IMR-90 (cell line): ENCODE data around the gene KIF25. TPM values are rescaled to one million over a fixed set of nuclear protein-coding genes. Genes with fewer than 3 reads are reported as not detected.

Experiments
- ATAC-seq: fragments of 200-7000 bp; cut with Tn5 transposase; 2 replicates; pipeline ENCODE4 v1.9.1; 2020; ENCODE audit warnings: low read depth, mild to moderate bottlenecking, moderate library complexity
- BruUV-seq: library from RNA; stranded (reverse); fragments of 400-500 nt; replicated peaks from 2 replicates; lab custom pipeline; 2021; lab: Mats Ljungman, UMichigan
- CTCF ChIA-PET: fragments of 300-600 bp; formaldehyde crosslinking; extraction: SDS; loops from one replicate; lab custom pipeline; 2021; ENCODE audit warnings: antibody characterized with exemption; lab: Yijun Ruan, JAX
- POLR2A ChIA-PET: fragments of 300-600 bp; sonication (Branson Sonifier 250); formaldehyde crosslinking; loops from one replicate; lab custom pipeline; 2022; ENCODE audit warnings: antibody characterized with exemption; ENCODE audit not compliant: unreplicated experiment; lab: Charles Lee
- DNase-seq: peaks from one replicate; pipeline ENCODE4 v3.0.0; 2013
- H2AFZ ChIP-seq: replicated peaks from 2 replicates; pipeline ENCODE3; 2013; ENCODE audit warnings: low read length, mild to moderate bottlenecking; ENCODE audit not compliant: poor library complexity
- H2AK5ac ChIP-seq: 2 replicates; pipeline ENCODE4 v1.6.1; 2013; ENCODE audit warnings: low read depth, low read length, inconsistent platforms
- H2AK9ac ChIP-seq: replicated peaks from 2 replicates; pipeline ENCODE3; 2013; ENCODE audit warnings: mild to moderate bottlenecking, low read depth, low read length, moderate library complexity; ENCODE audit not compliant: poor library complexity
- H2BK120ac ChIP-seq: 2 replicates; pipeline ENCODE4 v1.6.1; 2013; ENCODE audit warnings: low read depth, low read length, inconsistent platforms
- H2BK15ac ChIP-seq: 3 replicates; pipeline ENCODE4 v1.6.1; 2013; ENCODE audit warnings: low read depth, low read length, inconsistent platforms
- H2BK20ac ChIP-seq: 2 replicates; pipeline ENCODE4 v1.6.1; 2013; ENCODE audit warnings: low read depth, mild to moderate bottlenecking, inconsistent platforms, low read length, moderate library complexity
- H2BK5ac ChIP-seq: 2 replicates; pipeline ENCODE4 v1.6.1; 2013; ENCODE audit warnings: mild to moderate bottlenecking, low read depth, low read length, inconsistent platforms; ENCODE audit not compliant: poor library complexity, severe bottlenecking
- H3K14ac ChIP-seq: replicated peaks from 2 replicates; pipeline ENCODE4 v1.6.1; 2013; ENCODE audit warnings: low read depth, low read length, inconsistent platforms
- H3K18ac ChIP-seq: 2 replicates; pipeline ENCODE4 v1.6.1; 2013; ENCODE audit warnings: low read depth, low read length, control low read depth
- H3K23ac ChIP-seq: 2 replicates; pipeline ENCODE4 v1.6.1; 2013; ENCODE audit warnings: low read depth, low read length, inconsistent platforms
- H3K27ac ChIP-seq: 2 replicates; pipeline ENCODE4 v1.5.1; 2013; ENCODE audit warnings: mild to moderate bottlenecking, control low read depth, low read length; ENCODE audit not compliant: insufficient read depth
- H3K27me3 ChIP-seq: 2 replicates; pipeline ENCODE4 v1.6.1; 2013; ENCODE audit warnings: low read length; ENCODE audit not compliant: control insufficient read depth, insufficient read depth
- H3K36me3 ChIP-seq: 2 replicates; pipeline ENCODE4 v1.6.1; 2013; ENCODE audit warnings: low read length, mixed read lengths; ENCODE audit not compliant: control insufficient read depth, insufficient read depth
- H3K4ac ChIP-seq: 2 replicates; pipeline ENCODE4 v1.6.1; 2013; ENCODE audit warnings: low read depth, low read length, inconsistent platforms
- H3K4me1 ChIP-seq: 2 replicates; pipeline ENCODE4 v1.6.1; 2013; ENCODE audit warnings: low read length, mixed read lengths; ENCODE audit not compliant: control insufficient read depth, insufficient read depth
- H3K4me2 ChIP-seq: 2 replicates; pipeline ENCODE4 v1.6.1; 2013; ENCODE audit warnings: low read depth, mild to moderate bottlenecking, control low read depth, low read length, moderate library complexity
- H3K4me3 ChIP-seq: 2 replicates; pipeline ENCODE4 v1.5.1; 2013; ENCODE audit warnings: low read depth, mild to moderate bottlenecking, control low read depth, low read length, moderate library complexity; ENCODE audit not compliant: insufficient read depth
- H3K56ac ChIP-seq: 2 replicates; pipeline ENCODE4 v1.6.1; 2013; ENCODE audit warnings: low read length, inconsistent platforms; ENCODE audit not compliant: insufficient read depth; ENCODE audit errors: extremely low read depth
- H3K79me1 ChIP-seq, 2 experiments: 2 replicates each; pipeline ENCODE4 v1.6.1; 2013; ENCODE audit warnings: low read length in 2 of 2, inconsistent platforms in 1 of 2, low read depth in 1 of 2
- H3K9ac ChIP-seq: 2 replicates; pipeline ENCODE4 v1.6.1; 2013; ENCODE audit warnings: low read depth, low read length, control low read depth
- H3K9me1 ChIP-seq: 2 replicates; pipeline ENCODE4 v1.6.1; 2013; ENCODE audit warnings: low read length, inconsistent platforms; ENCODE audit not compliant: insufficient read depth
- H3K9me3 ChIP-seq: 2 replicates; pipeline ENCODE4 v1.6.1; 2013; ENCODE audit warnings: low read length; ENCODE audit not compliant: control insufficient read depth, insufficient read depth
- H4K20me1 ChIP-seq: 2 replicates; pipeline ENCODE4 v1.6.1; 2013; ENCODE audit warnings: low read length, inconsistent platforms; ENCODE audit not compliant: insufficient read depth
- H4K5ac ChIP-seq: 2 replicates; pipeline ENCODE4 v1.6.1; 2013; ENCODE audit warnings: mild to moderate bottlenecking, low read depth, low read length, control low read depth
- H4K8ac ChIP-seq, 2 experiments: 2 replicates each; pipeline ENCODE4 v1.6.1; 2013; ENCODE audit warnings: low read depth in 2 of 2, low read length in 2 of 2, control low read depth in 1 of 2, inconsistent platforms in 1 of 2
- H4K91ac ChIP-seq: 2 replicates; pipeline ENCODE4 v1.6.1; 2013; ENCODE audit warnings: low read depth, low read length, inconsistent platforms; ENCODE audit not compliant: insufficient read depth
- BHLHE40 ChIP-seq: fragments of 150-350 bp; IDR thresholded peaks from 2 replicates; pipeline ENCODE4 v1.6.1; 2016; ENCODE audit warnings: mild to moderate bottlenecking, low read depth, low read length
- CEBPB ChIP-seq: IDR thresholded peaks from 2 replicates; pipeline ENCODE4 v1.6.1; 2012; ENCODE audit warnings: low read depth, low read length, improper control_type of control experiment
- CHD1 ChIP-seq: IDR thresholded peaks from 2 replicates; pipeline ENCODE4 v1.6.1; 2012; ENCODE audit warnings: low read depth, low read length, improper control_type of control experiment
- CTCF ChIP-seq: conservative IDR thresholded peaks from 2 replicates; pipeline ENCODE4 v1.5.1; 2012; ENCODE audit warnings: mild to moderate bottlenecking, low read depth, low read length, improper control_type of control experiment
- ELK1 ChIP-seq: fragments of 150-350 bp; IDR thresholded peaks from 2 replicates; pipeline ENCODE4 v1.6.1; 2016; ENCODE audit warnings: low read depth, mild to moderate bottlenecking, low read length, moderate library complexity, borderline replicate concordance
- FOS ChIP-seq: fragments of 150-350 bp; IDR thresholded peaks from 2 replicates; pipeline ENCODE4 v1.6.1; 2016; ENCODE audit warnings: low read depth, low read length
- MAFK ChIP-seq: IDR thresholded peaks from 2 replicates; pipeline ENCODE4 v1.6.1; 2012; ENCODE audit warnings: low read depth, low read length, improper control_type of control experiment
- MAZ ChIP-seq: IDR thresholded peaks from 2 replicates; pipeline ENCODE4 v1.6.1; 2012; ENCODE audit warnings: low read depth, mild to moderate bottlenecking, low read length, improper control_type of control experiment, moderate library complexity, borderline replicate concordance
- NFE2L2 ChIP-seq: fragments of 150-350 bp; IDR thresholded peaks from 2 replicates; pipeline ENCODE4 v1.6.1; 2016; ENCODE audit warnings: low read depth, mild to moderate bottlenecking, low read length
- POLR2A ChIP-seq: IDR thresholded peaks from 2 replicates; pipeline ENCODE4 v1.6.1; 2012; ENCODE audit warnings: mild to moderate bottlenecking, low read depth, low read length
- RAD21 ChIP-seq: IDR thresholded peaks from 2 replicates; pipeline ENCODE4 v1.6.1; 2012; ENCODE audit warnings: low read length, improper control_type of control experiment
- RCOR1 ChIP-seq: IDR thresholded peaks from 2 replicates; pipeline ENCODE4 v1.6.1; 2012; ENCODE audit warnings: mild to moderate bottlenecking, low read length, improper control_type of control experiment; ENCODE audit not compliant: insufficient replicate concordance
- RFX5 ChIP-seq: IDR thresholded peaks from 2 replicates; pipeline ENCODE4 v1.8.0; 2012; ENCODE audit warnings: low read depth, mild to moderate bottlenecking, low read length, moderate library complexity
- SMC3 ChIP-seq: fragments of 150-350 bp; IDR thresholded peaks from 2 replicates; pipeline ENCODE4 v1.6.1; 2016; ENCODE audit warnings: low read depth, mild to moderate bottlenecking, antibody characterized with exemption, low read length, moderate library complexity
- USF2 ChIP-seq: fragments of 150-350 bp; IDR thresholded peaks from 2 replicates; pipeline ENCODE4 v1.6.1; 2017; ENCODE audit warnings: mild to moderate bottlenecking, antibody characterized with exemption, low read length, low read depth
- WGBS, 2 experiments: methylation state at CpG; one replicate each; pipeline versions ENCODE4 v1.1.5 to v1.1.7; 2013; ENCODE audit warnings: missing lambda C conversion rate in 2 of 2; ENCODE audit not compliant: insufficient read length in 1 of 2; ENCODE audit errors: extremely low coverage in 2 of 2; 5-methylcytosine and 5-hydroxymethylcytosine counted together
- dilution Hi-C: fragments of 300-500 bp; cut with HindIII; formaldehyde crosslinking; loops from one replicate; pipeline ENCODE4 v1.14.3; 2018; ENCODE audit warnings: low sequenced_read_pairs; ENCODE audit not compliant: unreplicated experiment
- in situ Hi-C: fragments of 300-500 bp; cut with MboI; formaldehyde crosslinking; loops from 3 replicates; pipeline ENCODE4 v1.14.3; 2019; ENCODE audit warnings: low sequenced_read_pairs, inconsistent platforms, mixed read lengths
- intact Hi-C: fragments of 100-400 bp; cut with micrococcal nuclease; formaldehyde crosslinking; loops from 2 replicates; pipeline ENCODE4 v1.10.0; 2022
- polyA plus RNA-seq, 3 experiments: library from polyadenylated mRNA; depleted of rRNA; stranded (reverse); fragments of >200 nt; gene quantifications; 2 replicates each; pipeline ENCODE4 v1.2.3, GENCODE V29; 2012; ENCODE audit warnings: low replicate concordance in 1 of 3
- total RNA-seq: library from RNA; depleted of rRNA; stranded (reverse); fragments of >200 nt; gene quantifications from 2 replicates; pipeline ENCODE4 v1.2.3, GENCODE V29; 2012

Gene KIF25
- total and polyA plus RNA-seq, 2 of the 4 experiments (the other 2 are of a cell fraction) = not detected

- no peaks in the 10 kb centered on the region for H3K36me3 ChIP-seq
- H3K9me1 ChIP-seq = no peaks in the 10 kb centered on the region
- H4K20me1 ChIP-seq = no peaks in the 10 kb centered on the region
- H3K4ac ChIP-seq = no peak overlapping the region
- no TSS peak for BruUV-seq
- H2BK5ac ChIP-seq = no peak overlapping the region
- dilution Hi-C loops (no loop called here), intact Hi-C loops (no loop called here), in situ Hi-C loops (no loop called here)
- ATAC-seq (no peak), DNase-seq (no peak)
- H3K14ac ChIP-seq = no peak overlapping the region
- no peak overlapping the region for H4K5ac ChIP-seq
- no peak overlapping the region for H3K9ac ChIP-seq
- WGBS, 2 experiments = 93% methylated on average over 55 of the region's 75 CpGs; no CpG with 5 or more reads in 1 of the 2 experiments
- H4K91ac ChIP-seq = no peak overlapping the region
- no peak overlapping the region for H2BK20ac ChIP-seq
- H3K23ac ChIP-seq = no peak overlapping the region
- no peak overlapping the region for H3K4me2 ChIP-seq
- no peak overlapping the region for H3K27ac ChIP-seq
- H3K9me3 ChIP-seq = no peaks in the 10 kb centered on the region; the same call in 1 of the 2 replicates
- H2BK15ac ChIP-seq = no peak overlapping the region
- H3K18ac ChIP-seq = no peak overlapping the region
- H3K56ac ChIP-seq = no peak overlapping the region
- no peak overlapping the region for H2BK120ac ChIP-seq
- no peak overlapping the region for H2AK9ac ChIP-seq
- H2AFZ ChIP-seq = no peak overlapping the region
- no peaks in the 10 kb centered on the region for H3K27me3 ChIP-seq
- no peak overlapping the region for H4K8ac ChIP-seq
- H3K79me1 ChIP-seq = no peaks in the 10 kb centered on the region
- ChIA-PET POLR2A (no interaction called here), CTCF (no interaction called here)
- no peak overlapping the region for H3K4me3 ChIP-seq
- H3K4me1 ChIP-seq = no peaks in the 10 kb centered on the region; the same call in 1 of the 2 replicates
- no peak overlapping the region for H2AK5ac ChIP-seq
- TF ChIP-seq FOS (no peak), RFX5 (no peak), CTCF (no peak), MAFK (no peak), MAZ (no peak), SMC3 (no peak), POLR2A (no peak), CHD1 (no peak), BHLHE40 (no peak), NFE2L2 (no peak), CEBPB (no peak), USF2 (no peak), RAD21 (no peak), RCOR1 (no peak), ELK1 (no peak)
Measured at GRCh38 chr6:167990016-167990945, 7.2 kb upstream of the KIF25 start.
